Measurements from ENCODE around the gene KLF6. TPM values are rescaled to one million over a fixed set of nuclear protein-coding genes. Genes with fewer than 3 reads are reported as not detected.

KLF6 gene
- total RNA-seq, 1 experiment from 2014 or later, result 182 TPM

- DNase-seq (ENCODE audit: low spot score), result peak; percentile 68
Observed at GRCh38 chr10:3811291-3811870, 26.4 kb upstream of the KLF6 start.

- peak; percentile 21 for DNase-seq (ENCODE audit: low spot score)
Observed at GRCh38 chr10:3808689-3809199, 23.7 kb upstream of the KLF6 start.

GRCh38 chr10:3807928-3808496, 23.0 kb upstream of the KLF6 start:
- peak; percentile 46 for DNase-seq (ENCODE audit: low spot score)

GRCh38 chr10:3807211-3807927, 22.4 kb upstream of the KLF6 start:
- no peak for DNase-seq (ENCODE audit: low spot score)

DNA sequence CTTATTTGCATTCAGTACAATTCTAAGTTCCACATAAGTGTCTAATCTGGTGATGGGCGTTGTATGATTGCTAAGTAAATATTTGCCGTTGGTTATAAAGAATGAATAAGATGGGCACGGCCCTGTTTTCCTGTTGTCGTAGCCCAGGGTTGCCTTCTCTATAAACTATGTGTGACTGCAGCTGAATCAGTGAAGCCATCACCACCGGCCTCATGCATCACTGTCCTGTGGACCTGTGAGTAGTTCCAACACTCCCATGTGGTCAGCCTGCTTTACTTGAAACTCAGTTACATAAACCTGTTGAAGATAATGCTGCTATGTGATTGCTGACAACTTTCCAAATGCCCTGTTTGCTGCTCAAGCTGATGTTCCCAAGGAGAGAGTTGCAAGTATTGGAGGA, 21.6 kb upstream of the KLF6 start:
- peak; percentile 96 for DNase-seq (ENCODE audit: low spot score)

GRCh38 chr10:3805791-3806461, 20.9 kb upstream of the KLF6 start:
- no peak for DNase-seq (ENCODE audit: low spot score)

- peak; percentile 80 for DNase-seq (ENCODE audit: low spot score)
Observed at GRCh38 chr10:3805201-3805790, 20.3 kb upstream of the KLF6 start.

GRCh38 chr10:3803927-3804741, 19.1 kb upstream of the KLF6 start:
- DNase-seq (ENCODE audit: low spot score), result peak; percentile 56

DNA sequence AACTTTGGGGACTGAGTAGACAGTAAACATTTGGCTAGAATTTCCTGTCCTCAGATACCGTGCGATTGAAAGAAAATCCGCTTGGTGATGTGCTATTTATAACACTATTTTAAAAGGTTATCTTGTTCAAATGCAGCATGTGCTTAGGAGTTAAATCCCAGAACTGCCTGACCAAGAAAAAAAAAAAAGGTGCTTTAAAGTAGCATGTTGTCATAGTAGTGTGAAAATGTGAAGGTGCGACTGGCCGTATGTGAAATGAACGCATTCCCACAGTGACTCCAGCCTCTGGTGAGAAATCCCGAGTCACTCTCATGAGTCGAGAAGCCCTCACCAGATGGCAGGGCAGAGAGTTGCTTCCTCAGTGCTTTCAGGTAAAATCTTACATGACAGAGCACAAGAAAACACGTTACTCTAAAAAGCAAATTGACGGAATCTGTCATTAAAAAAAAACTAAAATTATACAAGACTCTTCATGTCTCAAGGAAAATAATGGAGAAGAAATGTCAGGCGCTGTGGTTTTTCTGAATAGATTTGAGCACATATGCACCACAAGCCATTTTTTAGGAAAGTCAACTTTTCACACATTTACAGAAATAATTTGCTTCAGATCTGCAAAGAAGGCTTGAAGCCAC, 18.4 kb upstream of the KLF6 start:
- DNase-seq (ENCODE audit: low spot score), result peak; percentile 85

DNA sequence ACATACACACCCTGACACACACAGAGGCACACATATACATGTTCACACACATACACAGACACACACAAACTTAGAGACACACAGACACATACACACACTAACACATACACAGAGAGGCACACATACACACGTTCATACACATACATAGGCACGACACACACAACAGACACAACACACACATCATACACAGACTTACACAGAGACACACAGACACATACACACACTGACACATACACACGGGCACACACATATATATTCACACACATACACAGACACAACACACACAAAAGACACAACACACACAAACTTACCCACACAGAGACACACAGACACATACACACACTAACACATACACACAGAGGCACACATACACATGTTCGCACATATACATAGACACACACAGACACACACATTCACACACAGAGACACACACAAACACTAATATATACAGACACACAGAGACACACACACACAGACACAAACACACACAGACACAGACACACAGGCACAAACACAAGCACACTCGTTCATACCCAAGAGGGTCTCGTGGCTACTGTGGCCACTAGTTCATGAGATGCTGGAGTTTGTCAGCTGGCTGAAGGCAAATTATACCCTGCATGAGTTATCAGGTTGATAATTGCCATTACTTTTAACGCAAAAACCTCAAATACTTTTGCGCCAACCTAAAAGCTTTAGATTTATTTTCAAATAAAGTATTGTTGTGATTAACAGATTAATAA, 17.7 kb upstream of the KLF6 start:
- DNase-seq (ENCODE audit: low spot score), result no peak

DNA sequence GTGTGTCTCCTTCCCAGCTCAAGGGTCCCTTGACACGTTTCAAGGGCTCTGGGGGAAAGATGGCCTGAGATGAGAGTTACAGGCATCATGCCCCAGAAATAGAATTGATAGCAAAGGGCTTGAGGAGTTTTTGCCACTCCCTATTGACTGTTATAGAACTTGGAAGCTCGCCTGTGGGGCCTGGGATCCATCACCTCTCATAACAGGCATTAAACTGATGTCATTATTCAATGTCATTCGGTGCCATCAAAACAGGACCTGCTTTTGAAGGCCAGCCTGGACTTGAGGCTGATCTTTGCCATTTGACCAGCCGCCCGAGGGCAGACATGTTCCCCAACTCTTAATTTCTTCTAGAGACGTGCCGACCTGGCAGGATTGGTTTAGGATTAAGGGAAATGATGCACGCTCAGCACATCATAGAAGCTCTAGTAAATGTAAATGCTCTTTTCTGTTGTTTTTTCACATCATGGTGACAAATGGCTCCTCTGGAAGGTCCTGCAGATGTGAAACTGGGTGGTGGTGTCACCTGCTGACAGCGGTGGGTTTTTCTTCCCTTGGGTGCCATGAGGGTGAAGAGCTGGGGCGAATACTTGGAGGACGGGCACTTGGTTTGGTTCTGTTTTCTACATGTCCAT, 16.7 kb upstream of the KLF6 start:
- no peak for DNase-seq (ENCODE audit: low spot score)

- no peak for DNase-seq (ENCODE audit: low spot score)
Observed at GRCh38 chr10:3800586-3800985, 15.6 kb upstream of the KLF6 start.

DNA sequence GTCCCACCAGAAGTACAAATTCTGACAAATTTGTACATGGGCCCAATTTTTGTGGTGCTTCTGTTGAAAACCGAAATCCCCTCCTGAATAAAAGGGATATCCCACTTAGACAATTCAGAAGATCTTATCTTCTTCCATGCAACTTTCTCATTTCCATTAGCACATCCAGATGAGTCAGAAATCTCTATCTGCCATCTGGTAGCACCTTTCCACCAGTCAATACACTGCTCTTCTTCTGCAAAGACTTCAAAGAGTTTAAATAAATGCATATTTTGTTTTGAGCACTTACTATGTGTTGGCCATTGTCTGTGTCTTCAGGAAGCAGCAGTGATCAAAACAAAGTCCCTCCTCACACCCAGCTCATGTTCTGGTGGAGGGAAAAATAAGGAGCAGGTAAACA, 12.7 kb upstream of the KLF6 start:
- no peak for DNase-seq (ENCODE audit: low spot score)

DNA sequence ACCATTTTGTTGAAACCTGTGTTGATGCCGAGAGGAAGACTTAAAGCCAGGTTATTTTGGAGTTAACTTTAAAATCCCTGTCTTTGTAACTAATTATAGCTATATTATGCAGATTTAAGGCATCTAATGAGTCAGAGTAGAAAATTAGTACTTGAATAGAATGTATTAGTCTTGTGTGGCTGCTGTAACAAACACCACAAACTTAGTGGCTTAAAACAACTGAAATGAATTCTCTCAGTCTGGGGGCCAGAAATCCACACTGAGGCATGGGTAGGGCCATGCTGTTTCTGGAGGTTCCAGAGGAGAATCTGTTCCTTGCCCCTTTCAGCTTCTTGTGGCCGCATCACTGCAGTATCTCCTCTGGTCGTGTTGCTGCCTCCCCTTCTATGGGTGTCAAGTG, 8.5 kb upstream of the KLF6 start:
- DNase-seq (ENCODE audit: low spot score), result no peak

GRCh38 chr10:3792710-3793219, 7.8 kb upstream of the KLF6 start:
- DNase-seq (ENCODE audit: low spot score), result no peak

GRCh38 chr10:3791974-3792633, 7.1 kb upstream of the KLF6 start:
- no peak for DNase-seq (ENCODE audit: low spot score)

- DNase-seq (ENCODE audit: low spot score), result no peak
Observed at GRCh38 chr10:3790858-3791257, 5.8 kb upstream of the KLF6 start.

DNA sequence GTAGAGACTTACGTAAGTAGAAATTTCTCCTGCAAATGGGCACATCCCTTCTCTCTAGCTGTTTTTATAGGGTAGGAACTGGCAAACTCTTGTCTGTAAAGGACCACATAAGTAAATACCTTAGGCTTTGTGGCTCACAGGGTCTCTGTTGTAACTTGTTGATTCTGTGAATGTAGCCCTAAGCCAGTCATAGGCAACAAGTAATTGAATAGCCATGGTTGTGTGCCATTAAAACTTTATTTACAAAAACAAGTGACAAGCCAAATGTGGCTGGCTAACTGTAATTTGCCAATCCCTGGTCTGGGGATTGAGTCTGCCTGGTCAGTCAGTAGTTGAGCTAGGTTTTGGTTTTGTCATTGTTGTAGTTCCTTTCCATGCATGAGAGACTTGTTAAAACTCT, 5.3 kb upstream of the KLF6 start:
- DNase-seq (ENCODE audit: low spot score), result no peak

- no peak for DNase-seq (ENCODE audit: low spot score)
Observed at GRCh38 chr10:3789621-3790020, 4.6 kb upstream of the KLF6 start.

All from HT-29 (cell line).